WERI-Rb-1 (cell line): ENCODE measurements around the gene SPOCK3.

Source experiments
- DNase-seq: peaks from one replicate; pipeline ENCODE4 v3.0.0-alpha.2; 2020
- H3K27ac ChIP-seq: fragments of 250-450 bp; sonication (Bioruptor Pico); 2 replicates; pipeline ENCODE4 v1.5.1; 2020; ENCODE audit warnings: mild to moderate bottlenecking, moderate library complexity
- H3K27me3 ChIP-seq: fragments of 250-450 bp; sonication (Bioruptor Pico); 2 replicates; pipeline ENCODE4 v1.5.1; 2021; ENCODE audit warnings: mild to moderate bottlenecking, low read depth, moderate library complexity; ENCODE audit not compliant: insufficient read depth, severe bottlenecking
- H3K36me3 ChIP-seq: fragments of 250-450 bp; sonication (Bioruptor Pico); 2 replicates; pipeline ENCODE4 v1.5.1; 2020; ENCODE audit warnings: mild to moderate bottlenecking, moderate library complexity
- H3K4me3 ChIP-seq: 2 replicates; pipeline ENCODE4 v1.5.1; 2011; ENCODE audit warnings: low read depth, mild to moderate bottlenecking, control low read depth, low read length
- H3K9me3 ChIP-seq: fragments of 250-450 bp; sonication (Bioruptor Pico); 2 replicates; pipeline ENCODE4 v1.5.1; 2021; ENCODE audit warnings: mild to moderate bottlenecking, moderate library complexity; ENCODE audit not compliant: severe bottlenecking
- CTCF ChIP-seq: IDR thresholded peaks from 2 replicates; pipeline ENCODE4 v1.5.1; 2011; ENCODE audit warnings: low read depth, mild to moderate bottlenecking, control low read depth, inconsistent platforms, low read length

SPOCK3 gene

GRCh38 chr4:166956484-166956883, 277.8 kb downstream of the SPOCK3 start:
- no peaks in the 10 kb centered on the region for H3K36me3 ChIP-seq
- no peaks in the 10 kb centered on the region for H3K9me3 ChIP-seq
- no peak for TF ChIP-seq CTCF
- H3K4me3 ChIP-seq: no peak overlapping the region
- no peak overlapping the region for H3K27ac ChIP-seq
- H3K27me3 ChIP-seq: no peaks in the 10 kb centered on the region
- no peak for DNase-seq

GRCh38 chr4:166941629-166942028, 292.7 kb downstream of the SPOCK3 start:
- no peaks in the 10 kb centered on the region for H3K36me3 ChIP-seq
- no peak overlapping the region for H3K27ac ChIP-seq
- no peak overlapping the region for H3K4me3 ChIP-seq
- DNase-seq: no peak
- H3K27me3 ChIP-seq: no peaks in the 10 kb centered on the region
- no peak for TF ChIP-seq CTCF
- no peaks in the 10 kb centered on the region for H3K9me3 ChIP-seq

GRCh38 chr4:166930464-166930863, 303.8 kb downstream of the SPOCK3 start:
- no peaks in the 10 kb centered on the region for H3K9me3 ChIP-seq
- no peak overlapping the region for H3K4me3 ChIP-seq
- no peak for TF ChIP-seq CTCF
- H3K27ac ChIP-seq: no peak overlapping the region
- H3K27me3 ChIP-seq: no peaks in the 10 kb centered on the region
- no peaks in the 10 kb centered on the region for H3K36me3 ChIP-seq
- DNase-seq: no peak

- no peak overlapping the region for H3K4me3 ChIP-seq
- H3K27ac ChIP-seq: no peak overlapping the region
- H3K36me3 ChIP-seq: no peaks in the 10 kb centered on the region
- DNase-seq: no peak
- no peaks in the 10 kb centered on the region for H3K27me3 ChIP-seq
- no peak for TF ChIP-seq CTCF
- no peaks in the 10 kb centered on the region for H3K9me3 ChIP-seq
Observed at GRCh38 chr4:166924424-166924823, 309.9 kb downstream of the SPOCK3 start.

GRCh38 chr4:166913926-166914325, 320.4 kb downstream of the SPOCK3 start:
- TF ChIP-seq CTCF: no peak
- no peak overlapping the region for H3K27ac ChIP-seq
- H3K36me3 ChIP-seq: no peaks in the 10 kb centered on the region
- no peaks in the 10 kb centered on the region for H3K9me3 ChIP-seq
- no peaks in the 10 kb centered on the region for H3K27me3 ChIP-seq
- DNase-seq: no peak
- H3K4me3 ChIP-seq: no peak overlapping the region

- Histone ChIP-seq H3K27me3 (no peaks in the 10 kb centered on the region), H3K4me3 (no peak overlapping the region), H3K27ac (no peak overlapping the region), H3K9me3 (no peaks in the 10 kb centered on the region), H3K36me3 (no peaks in the 10 kb centered on the region)
- TF ChIP-seq CTCF: no peak
- no peak for DNase-seq
Observed at GRCh38 chr4:166903408-166903807, 330.9 kb downstream of the SPOCK3 start.
